HG03103 (cell line): Measurements from ENCODE around the gene CDH22.

Experiments used
- ATAC-seq: cut with Tn5 transposase; IDR thresholded peaks from one replicate; pipeline ENCODE4 v1.9.1; 2021; ENCODE audit warnings: low read depth; ENCODE audit not compliant: unreplicated experiment

The CDH22 gene

GRCh38 chr20:46130534-46130933, 177.8 kb downstream of the CDH22 start:
- no peak for ATAC-seq

- ATAC-seq = no peak
Measured at GRCh38 chr20:46129955-46130481, 178.3 kb downstream of the CDH22 start.

- ATAC-seq = no peak
Measured at GRCh38 chr20:46128310-46129151, 179.8 kb downstream of the CDH22 start.

- no peak for ATAC-seq
Measured at GRCh38 chr20:46127396-46128010, 180.8 kb downstream of the CDH22 start.

DNA sequence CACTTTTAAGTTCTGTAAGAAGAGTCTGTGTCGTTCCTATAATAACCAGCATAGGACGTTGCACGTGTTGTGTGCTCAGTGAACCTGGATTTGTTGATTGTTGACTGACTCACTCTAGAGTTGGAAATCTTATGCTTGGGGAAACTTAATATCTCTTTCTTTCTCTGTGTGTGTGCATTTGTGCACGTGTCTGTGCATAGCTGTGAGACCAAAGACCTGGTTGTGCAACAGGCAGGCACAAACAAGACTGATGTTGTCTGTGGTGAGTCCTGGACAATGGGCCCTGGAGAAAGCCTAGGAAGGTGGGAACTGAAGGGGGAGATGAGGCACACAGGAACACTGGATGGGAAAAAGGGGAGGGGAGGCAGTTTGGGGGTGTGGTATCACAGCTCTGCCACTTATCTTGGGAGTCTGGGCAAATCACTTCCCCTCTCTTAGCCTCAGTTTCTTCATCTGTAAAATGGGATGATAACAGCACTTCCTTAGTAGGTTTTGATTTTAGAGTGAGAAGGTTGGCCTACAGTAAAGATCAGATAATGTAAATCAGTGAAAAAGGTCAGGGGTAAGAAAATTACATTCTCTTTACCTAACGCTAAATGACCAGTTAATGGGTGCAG, 181.8 kb downstream of the CDH22 start:
- no peak for ATAC-seq
